ENCODE results near the gene ADK. TPM values are rescaled to one million over a fixed set of nuclear protein-coding genes. Genes with fewer than 3 reads are reported as not detected.
A peak's percentile ranks its signal among the peaks of the same experiment; 100 is the strongest.

The ADK gene
- total RNA-seq, 1 experiment from 2014 or later: 26.8 TPM

GRCh38 chr10:74306227-74306982, 155.4 kb downstream of the ADK start:
- WGBS (ENCODE audit: extremely low coverage, insufficient read length, low lambda C conversion rate): no CpG with 5 or more reads among the region's 3 CpGs
- no peak overlapping the region for H3K23ac ChIP-seq (ENCODE audit: insufficient read length, low read depth, low read length)
- H2BK5ac ChIP-seq (ENCODE audit: insufficient read length, low read length): no peak overlapping the region
- no peak overlapping the region for H2AK5ac ChIP-seq (ENCODE audit: insufficient read length, low read length)
- H3T11ph ChIP-seq (ENCODE audit: low read length): no peak overlapping the region
- H4K8ac ChIP-seq (replicated peaks; ENCODE audit: insufficient read length, low read depth, low read length): no peak overlapping the region
- peak overlapping the region in 1 of 3 experiments; percentile 77; a peak in 2 of 7 replicates for H3K27ac Mint-ChIP-seq
- no peak overlapping the region for H3K14ac ChIP-seq (ENCODE audit: insufficient read depth, low read length)
- no peak overlapping the region for H3K18ac ChIP-seq (ENCODE audit: insufficient read length, low read depth, low read length)
- H2BK12ac ChIP-seq (ENCODE audit: insufficient read length, low read depth, low read length): no peak overlapping the region
- H3K4me1 ChIP-seq (ENCODE audit: insufficient read depth, low read length): no peaks in the 10 kb centered on the region
- no peak overlapping the region for H4K5ac ChIP-seq (ENCODE audit: insufficient read length, low read depth, low read length)
- H3K27me3 Mint-ChIP-seq (ENCODE audit: low read depth): no peaks in the 10 kb centered on the region
- H3K4me3 Mint-ChIP-seq: no peak overlapping the region
- no peak for DNase-seq
- H3K79me1 ChIP-seq (ENCODE audit: insufficient read depth, low read depth, low read length, poor library complexity, severe bottlenecking): no peaks in the 10 kb centered on the region
- no peaks in the 10 kb centered on the region for H3K9me3 Mint-ChIP-seq
- H3K23me2 ChIP-seq (ENCODE audit: insufficient read length, low read depth, low read length, poor library complexity, severe bottlenecking): no peaks in the 10 kb centered on the region
- H3K4me1 Mint-ChIP-seq: peaks cover 15 to 29% of the 10 kb centered on the region in 2 experiments
- H2BK120ac ChIP-seq (ENCODE audit: low read depth, low read length, poor library complexity, severe bottlenecking): no peak overlapping the region
- no peaks in the 10 kb centered on the region for H3K36me3 Mint-ChIP-seq (ENCODE audit: insufficient read depth in 1 of 3, low read depth in 3 of 3)
- no peak overlapping the region for H3K27ac ChIP-seq (ENCODE audit: insufficient read length, low read depth, low read length)
- H3K9me3 ChIP-seq (ENCODE audit: control insufficient read depth, low read depth, low read length): no peaks in the 10 kb centered on the region
- no peak overlapping the region for H3K9ac ChIP-seq (ENCODE audit: extremely low read depth, insufficient read length, low read length)
- no peak for TF ChIP-seq CTCF (conservative IDR thresholded peaks at IDR 0.05)
- no peak overlapping the region for H2BK15ac ChIP-seq (ENCODE audit: low read depth, low read length)
- no peaks in the 10 kb centered on the region for H4K20me1 ChIP-seq (ENCODE audit: control insufficient read depth, insufficient read depth, insufficient read length)
- no peak overlapping the region for H3K4ac ChIP-seq (ENCODE audit: low read depth, low read length)
- H2BK20ac ChIP-seq (ENCODE audit: low read depth, low read length, poor library complexity, severe bottlenecking): no peak overlapping the region
- no peak overlapping the region for H4K91ac ChIP-seq (ENCODE audit: insufficient read length, low read depth, low read length)
- no peak overlapping the region for H2AFZ ChIP-seq (ENCODE audit: low read length)
- H3K4me2 ChIP-seq (ENCODE audit: insufficient read depth, insufficient read length, low read length): no peak overlapping the region
- no peaks in the 10 kb centered on the region for H3K27me3 ChIP-seq (ENCODE audit: insufficient read depth, low read length)
- H3K79me2 ChIP-seq (ENCODE audit: insufficient read depth, low read length): no peaks in the 10 kb centered on the region
- H3K56ac ChIP-seq (ENCODE audit: insufficient read length, low read depth, low read length): no peak overlapping the region
